ENCODE measurements around the gene FDCSP. TPM values are rescaled to one million over a fixed set of nuclear protein-coding genes. Genes with fewer than 3 reads are reported as not detected.
"Not testable (repeated sequence)": the region's sequence is repeated elsewhere in the genome, so short reads cannot be mapped to it uniquely, and the experiment has no call there.

Gene FDCSP
- total RNA-seq, 1 donor from 2014 or later, result not detected

DNA sequence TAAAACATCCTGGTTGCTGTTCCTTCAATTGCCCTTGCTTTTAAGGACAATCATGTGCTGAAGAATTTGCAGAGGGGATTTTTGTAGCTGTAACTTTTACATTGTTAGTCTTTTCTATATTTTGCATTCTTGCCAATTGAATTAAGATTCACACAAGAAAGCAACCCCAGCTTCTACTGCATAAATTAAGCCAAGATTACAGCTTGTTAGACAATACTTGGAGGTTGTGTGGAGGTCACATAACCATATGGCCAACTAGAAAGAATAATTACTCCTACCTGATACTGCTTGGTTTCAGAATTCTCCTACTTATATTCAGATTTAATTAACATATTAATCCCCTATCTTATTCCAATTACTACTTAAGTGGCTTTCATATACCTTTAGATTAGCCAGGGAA lies 4.1 kb upstream of the FDCSP start:
- intact Hi-C loops (cut with DNase I); ATAC-seq (ENCODE audit: poor library complexity); DNase-seq: not testable (repeated sequence)

DNA sequence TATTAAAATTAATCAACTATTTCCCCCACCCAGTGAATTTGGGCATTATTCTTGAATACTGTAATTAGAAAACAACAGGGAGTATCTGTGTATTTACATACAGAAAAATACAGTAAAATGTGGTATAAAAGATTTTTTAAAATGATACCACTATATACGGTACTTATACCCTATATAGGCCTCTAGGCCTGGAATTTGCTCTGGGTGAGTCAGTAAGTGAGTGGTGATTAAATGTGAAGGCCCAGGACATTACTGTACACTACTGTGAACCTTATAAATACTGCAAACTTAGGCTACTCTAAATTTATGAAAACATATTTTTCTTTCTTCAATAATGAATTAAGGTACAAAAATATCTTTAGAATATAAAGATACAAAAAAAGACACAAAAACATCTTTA lies 10.2 kb downstream of the FDCSP start:
- ATAC-seq (ENCODE audit: poor library complexity), result no peak
- intact Hi-C loops (cut with DNase I), result no loop called here
- no peak for DNase-seq

DNA sequence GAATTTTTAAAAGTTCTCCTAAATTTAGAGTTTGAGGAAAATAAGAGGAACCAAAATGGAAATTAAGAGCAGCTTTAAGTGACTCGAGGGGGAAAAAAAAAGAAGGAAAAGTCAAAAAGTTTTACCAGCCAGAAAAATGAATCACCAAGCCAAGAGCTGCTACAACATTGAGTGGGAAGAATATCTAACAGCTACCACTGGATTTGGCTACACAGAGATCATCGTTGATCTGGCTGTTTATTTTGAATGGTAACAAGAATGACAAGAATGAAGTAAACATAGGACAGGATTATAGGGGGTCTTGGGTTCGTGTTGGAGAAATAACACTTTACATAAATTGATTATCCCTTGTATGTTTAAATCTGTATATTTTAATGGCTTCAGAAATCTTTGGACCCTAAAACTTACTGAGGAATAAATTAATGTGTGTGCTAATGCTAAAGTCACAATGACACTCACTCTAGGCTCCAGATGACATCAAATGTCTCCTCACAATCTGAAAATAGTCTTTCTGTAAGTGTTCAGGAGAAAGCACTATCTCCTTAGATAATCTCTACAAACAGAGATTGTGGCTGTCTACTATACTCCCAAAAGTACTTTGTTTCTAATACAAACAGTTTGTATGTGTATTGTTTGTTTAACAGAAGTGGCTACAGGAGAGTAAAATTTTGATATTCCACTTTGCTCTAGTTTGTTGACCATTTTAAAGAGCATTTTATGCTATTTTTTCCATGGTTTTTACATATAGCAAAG lies 13.4 kb downstream of the FDCSP start:
- DNase-seq (no peak), ATAC-seq (ENCODE audit: poor library complexity) (no peak)
- intact Hi-C loops (cut with DNase I), result no loop called here

DNA sequence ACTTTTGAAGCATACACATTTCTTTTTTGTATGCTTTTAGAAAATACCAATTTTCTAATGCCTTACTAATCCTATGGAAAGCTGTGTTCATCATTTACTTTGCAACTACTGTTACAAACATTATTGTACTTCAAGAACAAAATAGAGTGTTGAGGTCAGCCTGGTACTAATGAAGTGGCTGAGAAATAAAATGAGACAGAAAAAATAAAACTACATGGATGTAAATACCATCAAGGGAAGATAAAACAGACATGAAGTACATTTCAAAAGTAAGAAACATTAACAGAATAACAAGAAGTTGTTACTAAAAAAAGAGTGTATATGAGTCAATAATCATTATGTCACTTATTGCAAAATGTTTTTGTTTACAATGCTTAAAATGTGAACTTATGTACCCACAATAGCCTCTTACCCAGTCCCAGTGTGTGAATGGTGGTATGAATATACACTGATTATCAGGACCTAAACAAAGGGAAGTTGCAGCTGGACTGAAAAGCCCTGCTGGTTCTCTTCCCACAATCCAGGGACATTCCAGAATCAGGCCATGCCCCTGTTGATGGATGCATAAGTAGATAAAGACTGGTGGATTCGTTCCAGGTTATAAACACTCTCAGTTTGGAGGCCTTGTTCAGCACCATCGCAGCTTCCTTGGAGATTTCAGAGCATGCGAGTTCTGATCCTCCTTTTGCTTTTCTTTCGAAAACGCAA lies 14.1 kb downstream of the FDCSP start:
- DNase-seq (no peak), ATAC-seq (ENCODE audit: poor library complexity) (no peak)
- intact Hi-C loops (cut with DNase I), result no loop called here

DNA sequence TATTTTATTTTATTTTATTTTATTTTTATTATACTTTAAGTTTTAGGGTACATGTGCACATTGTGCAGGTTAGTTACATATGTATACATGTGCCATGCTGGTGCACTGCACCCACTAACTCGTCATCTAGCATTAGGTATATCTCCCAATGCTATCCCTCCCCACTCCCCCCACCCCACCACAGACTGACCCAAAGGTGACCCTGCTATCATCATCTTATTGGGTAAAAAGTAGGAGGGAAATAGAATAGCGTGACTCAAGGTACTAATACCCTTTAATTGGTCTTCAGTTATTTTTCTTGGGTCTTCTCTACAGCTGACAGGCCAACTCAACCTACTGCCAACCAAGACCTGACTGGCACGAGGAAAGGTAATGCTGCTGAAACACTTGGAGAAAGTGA lies 16.4 kb downstream of the FDCSP start, which contains the start of gene CSN3:
Gene CSN3, plus strand, starts transcription at position 301 of the 400 bp plus-strand sequence. CDS start 2,223 bp downstream, outside the sequence.
- DNase-seq; ATAC-seq (ENCODE audit: poor library complexity); intact Hi-C loops (cut with DNase I): not testable (repeated sequence)

DNA sequence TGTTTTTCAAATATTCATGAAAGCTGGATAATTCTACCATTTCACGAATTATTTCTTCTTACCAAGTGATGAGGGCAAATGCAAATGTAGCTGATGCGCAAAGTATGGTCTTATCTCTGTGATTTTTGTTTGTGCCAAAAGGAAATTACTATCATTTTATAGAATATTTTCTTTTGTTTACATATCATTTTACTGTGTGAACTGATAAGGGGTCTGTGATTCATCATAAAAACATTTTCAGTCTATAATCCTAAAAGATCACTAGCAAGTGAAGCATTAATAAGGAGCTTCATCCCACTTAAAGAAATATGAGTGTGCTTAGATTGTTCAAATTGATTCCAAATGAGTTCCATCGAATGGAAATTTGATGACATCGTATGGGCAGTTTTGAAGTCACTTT lies 17.2 kb downstream of the FDCSP start:
- no peak for ATAC-seq (ENCODE audit: poor library complexity)
- intact Hi-C loops (cut with DNase I), result no loop called here
- DNase-seq, result no peak

DNA sequence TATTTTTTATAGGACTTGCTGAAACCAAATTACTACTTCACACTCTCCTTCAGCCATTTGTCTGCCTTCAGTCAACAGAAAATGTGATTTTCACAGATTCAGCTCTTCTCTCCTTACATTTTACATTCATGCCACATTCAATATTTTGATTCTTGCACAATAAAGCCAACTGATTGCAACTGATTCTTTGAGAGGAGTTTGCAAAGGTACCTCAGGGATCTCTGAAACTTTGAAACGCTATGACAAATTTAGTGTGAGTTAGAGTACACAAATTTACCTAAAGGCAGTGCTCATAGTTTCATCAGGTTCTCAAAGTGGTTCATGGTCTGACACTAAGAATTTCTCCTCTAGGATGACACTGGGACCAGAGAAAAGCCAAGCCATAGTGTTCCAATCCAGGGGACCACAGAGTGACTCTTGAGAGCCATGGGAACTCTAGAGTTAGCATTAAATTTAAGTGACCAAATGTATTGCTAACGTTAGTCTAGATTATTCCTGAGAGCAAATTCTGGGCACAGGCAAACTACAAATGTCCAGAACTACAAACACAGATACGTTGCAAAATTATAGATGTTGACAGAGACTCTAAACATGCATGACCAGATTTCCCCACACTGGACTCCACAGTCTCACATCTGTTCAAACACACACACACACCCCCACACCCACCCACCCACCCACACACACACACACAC lies 25.5 kb downstream of the FDCSP start:
- ATAC-seq (ENCODE audit: poor library complexity) (no peak), DNase-seq (no peak)
- intact Hi-C loops (cut with DNase I), result no loop called here

DNA sequence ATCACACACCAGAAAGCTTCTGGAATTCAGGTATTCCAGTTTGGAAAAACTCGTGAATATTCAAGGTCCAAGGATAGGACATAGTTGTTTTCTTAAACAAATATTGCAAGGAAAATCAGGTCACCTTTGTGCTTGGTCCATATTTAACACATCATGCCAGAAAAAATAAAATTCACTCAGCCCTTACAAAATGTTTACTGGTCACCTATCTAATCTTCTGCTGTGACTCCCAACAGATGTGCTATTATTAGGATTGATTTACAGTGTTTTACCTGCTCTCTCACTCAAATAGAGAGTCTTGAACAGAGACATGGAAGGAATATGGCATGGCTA lies 26.0 kb downstream of the FDCSP start:
- no peak for DNase-seq
- ATAC-seq (ENCODE audit: poor library complexity), result no peak
- intact Hi-C loops (cut with DNase I), result no loop called here

DNA sequence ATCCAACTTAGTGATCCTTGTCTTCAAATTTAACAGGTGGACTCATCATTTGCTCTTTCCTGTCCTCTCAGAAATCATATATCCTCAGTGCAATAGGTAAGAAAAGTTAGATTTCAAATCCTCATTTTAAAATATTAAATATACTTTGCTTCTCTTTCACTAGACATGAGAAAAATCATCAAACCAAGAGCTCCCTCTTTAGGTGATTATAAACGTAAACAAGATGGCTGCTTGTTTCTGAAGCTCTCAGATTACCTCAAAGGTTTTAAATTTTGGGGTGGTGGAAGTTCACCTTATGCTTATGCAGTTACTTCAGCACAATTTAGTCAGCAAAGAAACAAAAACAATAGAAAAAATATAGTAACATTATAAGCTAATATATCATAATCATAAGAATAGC lies 43.8 kb downstream of the FDCSP start:
- ATAC-seq (ENCODE audit: poor library complexity), result no peak
- intact Hi-C loops (cut with DNase I), result no loop called here
- no peak for DNase-seq

DNA sequence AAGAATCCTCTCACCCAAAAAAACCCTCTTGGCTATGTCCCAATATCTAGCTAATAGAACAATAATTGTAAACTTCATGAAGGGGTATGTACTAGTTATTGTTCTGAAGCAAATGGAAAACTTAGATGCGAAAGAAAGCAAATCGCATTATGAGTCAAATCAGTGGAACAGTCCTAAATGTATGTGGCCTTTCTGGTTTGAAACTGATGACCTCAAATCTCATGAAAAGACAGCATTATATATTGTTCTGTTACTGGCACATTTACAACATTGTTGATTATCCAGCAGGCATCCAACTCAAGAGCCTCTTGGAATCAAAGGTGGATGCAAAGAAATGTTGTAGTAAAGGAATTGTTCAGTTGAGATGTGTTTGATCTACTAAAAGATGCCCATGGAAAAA lies 51.2 kb downstream of the FDCSP start:
- ATAC-seq (ENCODE audit: poor library complexity) (no peak), DNase-seq (no peak)
- intact Hi-C loops (cut with DNase I), result no loop called here

DNA sequence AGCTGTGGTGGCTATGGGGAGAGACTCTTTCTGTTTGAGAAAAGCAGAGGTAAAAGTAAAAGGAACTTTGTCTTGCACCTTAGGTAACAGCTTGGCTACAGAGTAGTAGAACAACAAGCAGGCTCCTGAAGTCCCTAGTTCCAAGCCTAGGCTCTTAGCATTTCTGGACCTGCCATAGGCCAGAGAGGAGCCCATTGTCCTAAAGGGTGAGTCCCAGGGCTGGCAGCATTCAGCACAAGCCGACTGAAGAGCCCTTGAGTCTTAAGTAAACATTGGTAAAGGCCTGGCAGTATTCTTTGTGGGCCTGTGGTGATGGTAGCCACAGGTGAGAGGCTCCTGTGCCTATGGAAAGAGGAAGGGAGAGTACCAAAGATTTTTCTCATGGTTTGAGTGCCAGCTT lies 54.6 kb downstream of the FDCSP start:
- DNase-seq (no peak), ATAC-seq (ENCODE audit: poor library complexity) (no peak)
- intact Hi-C loops (cut with DNase I), result no loop called here

Other genes with a start within 250 kb of the FDCSP start
- not detected for gene STATH, start 230.2 kb upstream of the FDCSP start, total RNA-seq
- gene HTN3, start 197.7 kb upstream of the FDCSP start, total RNA-seq, result not detected
- not detected for gene HTN1, start 175.7 kb upstream of the FDCSP start, total RNA-seq
- gene PRR27, start 71.9 kb upstream of the FDCSP start, total RNA-seq, result not detected
- gene ODAM, start 30.4 kb upstream of the FDCSP start, total RNA-seq, result not detected
- gene CSN3, start 16.5 kb downstream of the FDCSP start, total RNA-seq, result not detected
- gene CABS1, start 108.9 kb downstream of the FDCSP start, total RNA-seq, result not detected
- gene SMR3A, start 134.6 kb downstream of the FDCSP start, total RNA-seq, result not detected
- not detected for gene SMR3B, start 157.0 kb downstream of the FDCSP start, total RNA-seq
- not detected for gene OPRPN, start 171.8 kb downstream of the FDCSP start, total RNA-seq
- gene MUC7, start 246.1 kb downstream of the FDCSP start, total RNA-seq, result not detected